IPS-NIHi7 (cell line): Measurements from ENCODE around the gene ZFAND2A.
"Not testable (repeated sequence)": the region's sequence is repeated elsewhere in the genome, so short reads cannot be mapped to it uniquely, and the experiment has no call there.

Experiments used
- DNase-seq: peaks from one replicate; pipeline ENCODE4 v3.0.0; 2012; ENCODE audit warnings: mixed read lengths; ENCODE audit errors: extremely low spot score

ZFAND2A gene

GRCh38 chr7:1124816-1125602 lies 35.0 kb downstream of the ZFAND2A start:
- DNase-seq = no peak

- no peak for DNase-seq
Observed at GRCh38 chr7:1124164-1124563, 35.8 kb downstream of the ZFAND2A start.

GRCh38 chr7:1123715-1124114 lies 36.3 kb downstream of the ZFAND2A start:
- DNase-seq = peak; percentile 90

GRCh38 chr7:1122832-1123501 lies 37.0 kb downstream of the ZFAND2A start:
- no peak for DNase-seq

GRCh38 chr7:1121886-1122831 lies 37.8 kb downstream of the ZFAND2A start:
- DNase-seq = no peak

- no peak for DNase-seq
Observed at GRCh38 chr7:1121476-1121875, 38.5 kb downstream of the ZFAND2A start.

GRCh38 chr7:1120791-1121190 lies 39.2 kb downstream of the ZFAND2A start:
- no peak for DNase-seq

GRCh38 chr7:1119201-1119600 lies 40.8 kb downstream of the ZFAND2A start:
- no peak for DNase-seq

GRCh38 chr7:1117321-1117928 lies 42.6 kb downstream of the ZFAND2A start:
- DNase-seq = no peak

GRCh38 chr7:1116383-1117008 lies 43.5 kb downstream of the ZFAND2A start:
- DNase-seq = not testable (repeated sequence)

- DNase-seq = not testable (repeated sequence)
Observed at GRCh38 chr7:1115171-1116045, 44.6 kb downstream of the ZFAND2A start.

- no peak for DNase-seq
Observed at GRCh38 chr7:1114505-1114904, 45.5 kb downstream of the ZFAND2A start.

GRCh38 chr7:1114088-1114487 lies 45.9 kb downstream of the ZFAND2A start:
- DNase-seq = no peak

- no peak for DNase-seq
Observed at GRCh38 chr7:1113548-1113885, 46.5 kb downstream of the ZFAND2A start.

- DNase-seq = no peak
Observed at GRCh38 chr7:1112625-1113547, 47.1 kb downstream of the ZFAND2A start.

- DNase-seq = no peak
Observed at GRCh38 chr7:1112109-1112508, 47.9 kb downstream of the ZFAND2A start.

- no peak for DNase-seq
Observed at GRCh38 chr7:1111156-1111555, 48.8 kb downstream of the ZFAND2A start.

- no peak for DNase-seq
Observed at GRCh38 chr7:1110358-1110757, 49.6 kb downstream of the ZFAND2A start.

GRCh38 chr7:1109581-1110310 lies 50.2 kb downstream of the ZFAND2A start:
- DNase-seq = no peak
